WERI-Rb-1 (cell line): Measurements from ENCODE around the gene PCA3.

ENCODE experiments used
- DNase-seq: peaks from one replicate; pipeline ENCODE4 v3.0.0-alpha.2; 2020
- H3K27ac ChIP-seq: fragments of 250-450 bp; sonication (Bioruptor Pico); 2 replicates; pipeline ENCODE4 v1.5.1; 2020; ENCODE audit warnings: mild to moderate bottlenecking, moderate library complexity
- H3K27me3 ChIP-seq: fragments of 250-450 bp; sonication (Bioruptor Pico); 2 replicates; pipeline ENCODE4 v1.5.1; 2021; ENCODE audit warnings: mild to moderate bottlenecking, low read depth, moderate library complexity; ENCODE audit not compliant: insufficient read depth, severe bottlenecking
- H3K36me3 ChIP-seq: fragments of 250-450 bp; sonication (Bioruptor Pico); 2 replicates; pipeline ENCODE4 v1.5.1; 2020; ENCODE audit warnings: mild to moderate bottlenecking, moderate library complexity
- H3K4me3 ChIP-seq: 2 replicates; pipeline ENCODE4 v1.5.1; 2011; ENCODE audit warnings: low read depth, mild to moderate bottlenecking, control low read depth, low read length
- H3K9me3 ChIP-seq: fragments of 250-450 bp; sonication (Bioruptor Pico); 2 replicates; pipeline ENCODE4 v1.5.1; 2021; ENCODE audit warnings: mild to moderate bottlenecking, moderate library complexity; ENCODE audit not compliant: severe bottlenecking
- CTCF ChIP-seq: IDR thresholded peaks from 2 replicates; pipeline ENCODE4 v1.5.1; 2011; ENCODE audit warnings: low read depth, mild to moderate bottlenecking, control low read depth, inconsistent platforms, low read length

PCA3 gene

DNA sequence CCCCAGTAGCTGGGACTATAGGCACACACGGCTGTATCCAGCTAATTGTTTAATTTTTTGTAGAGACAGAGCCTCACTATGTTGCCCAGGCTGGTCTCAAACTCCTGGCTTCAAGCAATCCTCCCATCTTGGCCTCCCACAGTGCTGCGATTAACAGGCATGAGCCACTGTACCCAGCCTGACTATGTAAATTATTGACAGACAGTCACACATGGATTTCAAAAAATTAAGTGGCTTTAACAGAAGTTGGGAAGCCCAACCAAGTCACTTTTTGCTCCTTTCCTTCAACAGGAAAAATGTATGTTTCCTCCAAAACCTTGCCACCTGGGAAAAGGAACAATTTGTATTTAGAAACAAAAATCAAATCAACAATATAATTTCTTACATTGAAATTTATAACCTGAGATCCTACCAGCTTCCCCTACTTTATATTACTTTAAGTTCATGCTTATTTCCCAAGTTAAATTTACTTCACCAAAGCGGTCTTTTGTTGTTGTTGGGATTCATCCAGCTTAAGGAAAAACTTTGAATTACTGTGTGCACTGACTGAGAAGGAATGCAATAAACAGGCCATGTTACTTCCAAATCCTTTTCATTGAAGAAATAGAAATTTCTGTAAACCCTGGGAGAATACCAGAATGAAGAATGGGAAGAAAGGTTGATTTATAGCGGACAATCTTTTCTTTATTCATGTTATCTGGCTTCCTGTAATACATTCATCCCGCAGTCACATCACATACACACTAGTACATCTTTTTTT is 8.6 kb downstream of the PCA3 start:
- H3K27me3 ChIP-seq: no peaks in the 10 kb centered on the region
- no peaks in the 10 kb centered on the region for H3K36me3 ChIP-seq
- DNase-seq: no peak
- no peak overlapping the region for H3K27ac ChIP-seq
- TF ChIP-seq CTCF: no peak
- H3K9me3 ChIP-seq: no peaks in the 10 kb centered on the region
- no peak overlapping the region for H3K4me3 ChIP-seq

- TF ChIP-seq CTCF: no peak
- no peak for DNase-seq
- Histone ChIP-seq H3K27me3 (no peaks in the 10 kb centered on the region), H3K9me3 (no peaks in the 10 kb centered on the region), H3K27ac (no peak overlapping the region), H3K36me3 (no peaks in the 10 kb centered on the region), H3K4me3 (no peak overlapping the region)
These were observed 20.6 kb downstream of the PCA3 start for GRCh38 chr9:76784881-76785280.

- Histone ChIP-seq H3K27me3 (no peaks in the 10 kb centered on the region), H3K9me3 (no peaks in the 10 kb centered on the region), H3K4me3 (no peak overlapping the region), H3K36me3 (no peaks in the 10 kb centered on the region), H3K27ac (no peak overlapping the region)
- no peak for DNase-seq
- no peak for TF ChIP-seq CTCF
These were observed 21.3 kb downstream of the PCA3 start for GRCh38 chr9:76785501-76785900.

DNA sequence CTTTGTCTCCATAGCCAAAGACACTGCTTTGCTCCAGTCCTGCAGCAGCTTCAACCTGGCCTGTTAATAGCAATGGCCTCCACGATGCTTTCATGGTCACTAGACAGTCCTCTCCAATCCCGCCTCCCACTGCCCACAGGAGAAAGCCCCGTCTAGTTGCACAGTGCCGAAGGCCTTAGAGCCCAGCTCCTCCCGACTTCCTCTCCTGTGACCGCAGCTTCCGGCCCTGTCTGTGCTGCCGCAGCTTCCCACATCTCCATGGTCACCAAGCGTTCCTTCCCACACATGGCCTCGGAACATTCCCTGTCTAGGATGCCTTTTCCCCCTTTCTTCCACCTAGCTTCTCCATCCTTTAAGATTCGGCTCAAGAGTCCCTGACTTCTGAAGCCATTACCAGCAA is 23.4 kb downstream of the PCA3 start:
- no peak for TF ChIP-seq CTCF
- DNase-seq: no peak
- Histone ChIP-seq H3K9me3 (no peaks in the 10 kb centered on the region), H3K4me3 (no peak overlapping the region), H3K27ac (no peak overlapping the region), H3K36me3 (no peaks in the 10 kb centered on the region), H3K27me3 (no peaks in the 10 kb centered on the region)

DNA sequence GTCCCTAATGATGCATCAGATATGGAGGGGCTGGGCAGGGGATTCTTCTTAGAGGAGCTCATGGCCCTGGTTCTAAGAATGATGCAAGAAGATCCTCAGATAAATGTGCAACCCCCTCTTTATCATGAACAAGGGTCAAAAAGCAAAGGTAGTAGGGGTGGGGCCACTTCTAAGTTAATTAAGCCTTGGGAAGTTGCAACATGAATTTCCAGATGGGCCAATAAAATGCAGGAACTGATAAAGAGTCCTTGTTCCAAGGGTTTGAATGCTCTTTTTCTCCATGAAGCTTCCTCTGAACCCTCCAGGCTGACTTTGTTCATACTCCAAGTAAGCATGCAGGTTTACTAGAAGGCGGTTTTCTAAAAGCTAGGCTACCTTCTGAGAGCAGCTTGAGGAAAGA is 25.6 kb downstream of the PCA3 start:
- Histone ChIP-seq H3K4me3 (no peak overlapping the region), H3K36me3 (no peaks in the 10 kb centered on the region), H3K27ac (no peak overlapping the region), H3K27me3 (no peaks in the 10 kb centered on the region), H3K9me3 (no peaks in the 10 kb centered on the region)
- no peak for DNase-seq
- no peak for TF ChIP-seq CTCF

DNA sequence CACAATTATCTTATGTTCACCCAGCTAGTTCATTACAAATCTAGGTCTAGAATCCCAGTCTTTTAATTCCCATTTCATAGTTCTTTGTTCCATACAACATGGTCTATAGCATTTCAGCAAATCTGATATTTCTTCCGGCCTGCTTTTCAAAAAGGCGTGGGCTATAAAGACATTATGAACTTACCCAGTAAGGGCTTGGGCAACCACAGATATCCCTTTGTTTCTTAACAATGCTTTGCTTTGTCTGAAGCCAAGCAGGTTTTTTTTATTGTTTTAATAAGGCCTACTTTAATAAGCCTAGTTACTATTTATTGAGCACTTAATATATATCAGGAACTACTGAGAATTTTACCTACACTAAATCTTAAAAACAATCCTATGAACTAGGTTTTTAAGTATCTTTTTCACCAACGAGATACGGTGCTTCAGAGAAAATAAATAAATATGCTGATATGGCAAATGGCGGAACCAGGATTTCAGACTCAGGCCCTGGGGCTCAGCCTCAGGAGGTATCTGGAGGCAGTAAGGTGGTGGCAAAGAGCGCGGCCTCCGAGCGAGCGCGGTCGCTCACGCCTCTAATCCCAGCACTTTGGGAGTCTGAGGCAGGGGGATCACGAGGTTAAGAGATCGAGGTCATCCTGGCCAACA is 29.7 kb downstream of the PCA3 start:
- DNase-seq: no peak
- Histone ChIP-seq H3K4me3 (no peak overlapping the region), H3K9me3 (no peaks in the 10 kb centered on the region), H3K27ac (no peak overlapping the region), H3K27me3 (no peaks in the 10 kb centered on the region), H3K36me3 (no peaks in the 10 kb centered on the region)
- no peak for TF ChIP-seq CTCF
